Prostate gland (tissue), 2 donors: Measurements from ENCODE around the gene NUP58.

Source experiments
- CTCF ChIP-seq, 4 experiments: fragments of 200-600 bp in 2 of 4; fragments of 450-650 bp in 2 of 4; sonication (generic) in 2 of 4; IDR thresholded peaks; 1 replicate in 3 of 4; 2 replicates in 1 of 4; pipeline ENCODE4 v1.5.1; 2016 to 2019; ENCODE audit warnings: antibody characterized with exemption in 4 of 4, mild to moderate bottlenecking in 2 of 4, moderate library complexity in 2 of 4
- POLR2AphosphoS5 ChIP-seq: sonication (generic); formaldehyde crosslinking; IDR thresholded peaks from one replicate; pipeline ENCODE4 v1.6.1; 2017; ENCODE audit warnings: antibody characterized with exemption

- TF ChIP-seq CTCF (IDR thresholded peaks at IDR 0.05), result no peak
- TF ChIP-seq POLR2AphosphoS5, result no peak
Measured at GRCh38 chr13:25351404-25351803, 50.0 kb downstream of the NUP58 start.
